Lower leg skin (tissue), 4 donors: ENCODE measurements around the gene C1QL2. TPM values are rescaled to one million over a fixed set of nuclear protein-coding genes. Genes with fewer than 3 reads are reported as not detected.

Experiments
- DNase-seq, 2 donors: peaks; one replicate each; pipeline ENCODE4 v3.0.0-alpha.2; 2019; ENCODE audit warnings: low spot score in 2 of 2
- H3K4me3 ChIP-seq: fragments of 200-600 bp; sonication (generic); 2 replicates; pipeline ENCODE4 v1.5.1; 2017; ENCODE audit warnings: mild to moderate bottlenecking, low read depth; ENCODE audit not compliant: poor library complexity, severe bottlenecking
- POLR2A ChIP-seq, 2 donors: fragments of 450-650 bp; IDR thresholded peaks; one replicate each; pipeline ENCODE4 v1.6.1; 2016 to 2017; ENCODE audit warnings: antibody characterized with exemption in 2 of 2, mild to moderate bottlenecking in 1 of 2, moderate library complexity in 1 of 2
- WGBS, 2 donors: methylation state at CpG; one replicate each; pipeline ENCODE4 v1.1.5; 2018; 5-methylcytosine and 5-hydroxymethylcytosine counted together
- intact Hi-C: fragments of 100-400 bp; cut with DNase I; formaldehyde crosslinking; loops from one replicate; pipeline ENCODE4 v1.15.0; 2023; ENCODE audit warnings: low total_unique reads
- total RNA-seq, 4 donors: library from RNA; depleted of rRNA; stranded (reverse); fragments of >200 nt; gene quantifications; one replicate each; pipeline ENCODE4 v1.1.0, GENCODE V29; 2016
- TF ChIP-seq, protein P1 (sequence below), 3 donors: fragments of 450-650 bp; IDR thresholded peaks; one replicate each; pipeline ENCODE4 v1.5.1; 2016; ENCODE audit warnings: antibody characterized with exemption in 3 of 3, mild to moderate bottlenecking in 3 of 3, moderate library complexity in 2 of 3

The C1QL2 gene
- total RNA-seq, 4 donors from 2014 or later: 0.22 to 0.65 TPM; not detected in 2

DNA sequence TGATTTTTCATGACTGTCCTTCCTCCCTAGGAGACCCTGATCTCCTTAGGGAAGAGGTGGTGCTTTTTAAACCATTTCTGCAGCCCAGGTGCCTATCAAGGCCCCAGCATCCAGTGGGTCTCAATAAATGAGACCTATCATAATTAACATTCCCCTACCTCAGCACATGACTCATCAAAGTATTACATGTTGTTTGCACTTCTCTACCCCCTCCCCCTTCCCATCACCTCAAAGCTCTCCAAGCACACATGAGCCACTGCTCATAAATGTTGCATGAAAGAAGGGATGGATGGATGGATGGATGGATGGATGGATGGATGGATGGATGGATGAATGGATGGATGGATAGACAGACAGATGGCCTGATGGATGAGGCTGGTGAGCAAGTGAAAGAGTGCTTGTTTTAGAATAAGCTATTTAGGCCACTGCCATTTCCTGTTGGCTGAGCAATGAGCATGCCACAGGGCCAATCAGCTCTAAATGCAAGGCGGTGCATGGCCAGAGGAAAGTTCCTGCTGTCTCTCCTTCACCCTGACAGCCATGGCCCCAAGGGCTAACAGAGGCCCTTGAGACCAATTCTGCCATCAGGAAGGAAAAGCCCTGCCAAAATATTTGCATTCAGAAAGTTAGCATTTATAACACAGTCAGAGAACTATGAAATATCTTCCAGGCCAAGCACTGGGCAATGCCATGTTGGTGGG lies 44.2 kb upstream of the C1QL2 start:
- no peak for TF ChIP-seq POLR2A (IDR thresholded peaks at IDR 0.05)
- TF ChIP-seq, protein P1, sequence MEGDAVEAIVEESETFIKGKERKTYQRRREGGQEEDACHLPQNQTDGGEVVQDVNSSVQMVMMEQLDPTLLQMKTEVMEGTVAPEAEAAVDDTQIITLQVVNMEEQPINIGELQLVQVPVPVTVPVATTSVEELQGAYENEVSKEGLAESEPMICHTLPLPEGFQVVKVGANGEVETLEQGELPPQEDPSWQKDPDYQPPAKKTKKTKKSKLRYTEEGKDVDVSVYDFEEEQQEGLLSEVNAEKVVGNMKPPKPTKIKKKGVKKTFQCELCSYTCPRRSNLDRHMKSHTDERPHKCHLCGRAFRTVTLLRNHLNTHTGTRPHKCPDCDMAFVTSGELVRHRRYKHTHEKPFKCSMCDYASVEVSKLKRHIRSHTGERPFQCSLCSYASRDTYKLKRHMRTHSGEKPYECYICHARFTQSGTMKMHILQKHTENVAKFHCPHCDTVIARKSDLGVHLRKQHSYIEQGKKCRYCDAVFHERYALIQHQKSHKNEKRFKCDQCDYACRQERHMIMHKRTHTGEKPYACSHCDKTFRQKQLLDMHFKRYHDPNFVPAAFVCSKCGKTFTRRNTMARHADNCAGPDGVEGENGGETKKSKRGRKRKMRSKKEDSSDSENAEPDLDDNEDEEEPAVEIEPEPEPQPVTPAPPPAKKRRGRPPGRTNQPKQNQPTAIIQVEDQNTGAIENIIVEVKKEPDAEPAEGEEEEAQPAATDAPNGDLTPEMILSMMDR (IDR thresholded peaks at IDR 0.05): no peak
- 80 to 81% methylated on average over 1 of the region's 1 CpG for WGBS, 2 donors
- DNase-seq: no peak
- intact Hi-C loops: no loop called here
- H3K4me3 ChIP-seq: no peak overlapping the region

DNA sequence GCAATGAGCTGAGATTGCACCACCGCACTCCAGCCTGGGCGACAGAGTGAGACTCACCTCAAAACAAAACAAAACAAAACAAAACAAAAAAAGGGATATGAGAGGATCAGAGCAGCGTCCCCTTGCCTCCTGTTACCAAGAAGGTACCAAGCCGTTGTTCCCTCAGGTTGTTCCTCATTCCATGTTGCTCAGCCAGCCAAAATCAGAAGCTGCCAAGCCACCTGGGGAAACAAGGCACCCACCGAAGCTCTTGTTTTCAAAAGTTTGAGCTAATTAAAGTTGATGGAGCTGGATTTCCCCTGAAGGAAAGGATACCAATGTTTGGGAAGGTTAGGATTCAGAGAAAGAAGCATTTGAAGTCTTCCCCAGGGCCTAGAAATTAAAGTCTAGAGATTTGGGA lies 43.3 kb upstream of the C1QL2 start:
- DNase-seq: no peak
- 70 to 71% methylated on average over 5 of the region's 5 CpGs for WGBS, 2 donors
- TF ChIP-seq, protein P1 (IDR thresholded peaks at IDR 0.05): no peak
- TF ChIP-seq POLR2A (IDR thresholded peaks at IDR 0.05): no peak
- H3K4me3 ChIP-seq: no peak overlapping the region
- intact Hi-C loops: no loop called here

DNA sequence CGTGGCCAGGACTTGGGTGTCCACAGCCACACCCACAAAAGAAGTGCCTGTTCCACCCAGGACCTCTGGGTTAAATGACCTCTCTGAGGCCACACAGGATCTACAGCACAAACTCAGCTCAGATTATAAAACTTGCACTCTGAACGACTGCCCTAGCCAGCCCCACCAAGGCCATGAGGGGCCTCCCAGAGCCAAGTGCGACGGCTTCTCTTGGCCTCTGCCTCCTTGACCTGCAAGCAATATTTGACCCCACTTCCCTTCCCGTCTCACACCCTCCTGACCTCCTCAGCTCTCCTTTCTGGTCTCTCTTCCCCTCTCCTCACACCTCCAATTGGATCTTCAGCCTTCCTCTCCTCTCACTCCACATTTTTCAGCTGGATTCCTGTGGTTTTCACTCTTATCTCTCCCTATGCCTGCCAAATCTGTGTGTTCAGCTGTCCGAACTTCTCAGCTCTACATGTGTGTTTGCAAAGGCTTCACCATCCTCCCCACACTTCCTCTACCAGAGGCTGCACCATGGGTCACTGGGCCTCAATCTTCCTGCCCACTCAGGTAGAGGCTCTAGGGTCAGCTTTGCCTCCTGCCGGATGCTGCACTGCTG lies 39.8 kb upstream of the C1QL2 start:
- 73 to 81% methylated on average over 7 of the region's 7 CpGs for WGBS, 2 donors
- no peak for DNase-seq
- H3K4me3 ChIP-seq: no peak overlapping the region
- TF ChIP-seq POLR2A (IDR thresholded peaks at IDR 0.05): no peak
- TF ChIP-seq, protein P1 (IDR thresholded peaks at IDR 0.05): no peak
- intact Hi-C loops: no loop called here

GRCh38 chr2:119197529-119198239 lies 39.1 kb upstream of the C1QL2 start:
- no peak overlapping the region for H3K4me3 ChIP-seq
- 68 to 76% methylated on average over 10 of the region's 10 CpGs for WGBS, 2 donors
- no peak for DNase-seq
- intact Hi-C loops: no loop called here
- TF ChIP-seq, protein P1 (IDR thresholded peaks at IDR 0.05): no peak
- TF ChIP-seq POLR2A (IDR thresholded peaks at IDR 0.05): no peak

DNA sequence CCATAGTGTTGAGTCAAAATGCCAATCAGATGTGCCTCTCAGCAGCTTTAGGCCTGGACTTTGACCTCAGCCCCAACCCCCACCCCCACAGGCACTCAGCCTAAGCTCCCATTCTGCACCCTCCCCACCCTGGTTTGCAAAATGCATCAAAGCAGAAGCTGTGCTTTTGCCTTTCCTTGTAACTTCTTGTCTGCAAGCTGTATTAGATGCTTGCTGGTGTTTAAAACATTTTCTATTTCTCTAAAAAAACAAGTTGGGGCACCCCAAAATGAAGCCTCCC lies 38.5 kb upstream of the C1QL2 start:
- intact Hi-C loops: no loop called here
- DNase-seq: no peak
- H3K4me3 ChIP-seq: no peak overlapping the region
- no peak for TF ChIP-seq POLR2A (IDR thresholded peaks at IDR 0.05)
- TF ChIP-seq, protein P1 (IDR thresholded peaks at IDR 0.05): no peak
